HG03159 (cell line): ENCODE data around the gene PKD2L1.
A peak's percentile ranks its signal among the peaks of the same experiment; 100 is the strongest.
"Not testable (repeated sequence)": the region's sequence is repeated elsewhere in the genome, so short reads cannot be mapped to it uniquely, and the experiment has no call there.

Experiments
- ATAC-seq: cut with Tn5 transposase; IDR thresholded peaks from one replicate; pipeline ENCODE4 v1.9.1; 2021; ENCODE audit warnings: mild to moderate bottlenecking, moderate library complexity; ENCODE audit not compliant: unreplicated experiment

Gene PKD2L1

GRCh38 chr10:100334762-100335161, 4.7 kb upstream of the PKD2L1 start:
- no peak for ATAC-seq

GRCh38 chr10:100333661-100334440, 3.8 kb upstream of the PKD2L1 start:
- ATAC-seq: no peak

GRCh38 chr10:100333106-100333505, 3.1 kb upstream of the PKD2L1 start:
- ATAC-seq: no peak

GRCh38 chr10:100328198-100328597, 1.8 kb downstream of the PKD2L1 start:
- ATAC-seq: no peak

- ATAC-seq: no peak
Observed at GRCh38 chr10:100327718-100328009, 2.4 kb downstream of the PKD2L1 start.

GRCh38 chr10:100327007-100327717, 2.9 kb downstream of the PKD2L1 start:
- peak; percentile 98 for ATAC-seq

GRCh38 chr10:100325158-100325557, 4.9 kb downstream of the PKD2L1 start:
- ATAC-seq: no peak

GRCh38 chr10:100319707-100320402, 10.2 kb downstream of the PKD2L1 start:
- ATAC-seq: no peak

GRCh38 chr10:100318207-100318606, 11.8 kb downstream of the PKD2L1 start:
- ATAC-seq: no peak

- ATAC-seq: no peak
Observed at GRCh38 chr10:100315615-100316014, 14.4 kb downstream of the PKD2L1 start.

- no peak for ATAC-seq
Observed at GRCh38 chr10:100311298-100311697, 18.7 kb downstream of the PKD2L1 start.

GRCh38 chr10:100307684-100308083, 22.3 kb downstream of the PKD2L1 start:
- ATAC-seq: no peak

GRCh38 chr10:100306861-100307260, 23.2 kb downstream of the PKD2L1 start:
- ATAC-seq: no peak

GRCh38 chr10:100304414-100304813, 25.6 kb downstream of the PKD2L1 start:
- no peak for ATAC-seq

GRCh38 chr10:100303724-100304319, 26.2 kb downstream of the PKD2L1 start:
- ATAC-seq: no peak

GRCh38 chr10:100301123-100301522, 28.9 kb downstream of the PKD2L1 start:
- ATAC-seq: not testable (repeated sequence)

- no peak for ATAC-seq
Observed at GRCh38 chr10:100297242-100297641, 32.8 kb downstream of the PKD2L1 start.

- no peak for ATAC-seq
Observed at GRCh38 chr10:100293066-100293465, 37.0 kb downstream of the PKD2L1 start.

- not testable (repeated sequence) for ATAC-seq
Observed at GRCh38 chr10:100292300-100292699, 37.7 kb downstream of the PKD2L1 start.

- no peak for ATAC-seq
Observed at GRCh38 chr10:100291356-100291755, 38.7 kb downstream of the PKD2L1 start.

GRCh38 chr10:100289641-100290040, 40.4 kb downstream of the PKD2L1 start:
- no peak for ATAC-seq
